ENCODE data around the gene FAM219A. TPM values are rescaled to one million over a fixed set of nuclear protein-coding genes. Genes with fewer than 3 reads are reported as not detected.
"Not testable (repeated sequence)": the region's sequence is repeated elsewhere in the genome, so short reads cannot be mapped to it uniquely, and the experiment has no call there.

FAM219A gene
- total RNA-seq, 2 experiments from 2014 or later, result 11.7 to 13.4 TPM

DNA sequence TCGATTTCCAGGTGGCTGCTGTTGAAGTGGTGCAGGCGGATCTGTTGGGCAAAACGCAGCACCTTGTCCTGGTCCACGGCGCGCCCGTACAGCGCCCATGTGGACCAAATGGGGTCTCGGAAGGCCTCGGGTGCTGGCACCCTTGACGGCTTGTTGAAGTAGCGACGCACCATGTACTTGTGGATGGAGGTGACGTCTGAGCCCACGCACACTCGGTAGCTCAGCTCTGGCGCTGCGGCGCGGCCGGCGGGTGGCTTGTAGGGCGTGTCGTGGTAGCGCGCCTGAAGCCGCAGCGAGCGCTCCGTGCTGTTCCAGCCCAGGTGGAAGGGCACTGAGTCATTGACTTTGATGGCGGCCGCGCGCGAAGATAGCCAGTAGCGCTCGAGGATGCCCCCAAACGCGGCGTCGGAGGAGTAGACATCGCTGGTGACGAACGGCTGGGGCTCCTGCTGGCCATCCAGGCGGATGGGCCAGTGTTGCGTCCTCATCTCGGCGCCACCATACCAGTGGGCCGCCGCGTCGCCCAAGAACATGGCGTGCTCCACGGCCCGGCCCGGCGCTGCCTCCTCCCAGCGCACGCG, 86.4 kb downstream of the FAM219A start:
- peaks cover 43% of the 10 kb centered on the region for H3K36me3 Mint-ChIP-seq
- no peaks in the 10 kb centered on the region for H3K27me3 Mint-ChIP-seq
- peaks cover 9% of the 10 kb centered on the region for H3K9me3 Mint-ChIP-seq
- ATAC-seq (ENCODE audit: low read depth) (no peak), DNase-seq (no peak)
- no peak overlapping the region for H3K4me3 Mint-ChIP-seq
- POLR2A ChIA-PET, result no interaction called here
- H3K27ac Mint-ChIP-seq, result no peak overlapping the region
- peaks cover 17% of the 10 kb centered on the region for H3K4me1 Mint-ChIP-seq

DNA sequence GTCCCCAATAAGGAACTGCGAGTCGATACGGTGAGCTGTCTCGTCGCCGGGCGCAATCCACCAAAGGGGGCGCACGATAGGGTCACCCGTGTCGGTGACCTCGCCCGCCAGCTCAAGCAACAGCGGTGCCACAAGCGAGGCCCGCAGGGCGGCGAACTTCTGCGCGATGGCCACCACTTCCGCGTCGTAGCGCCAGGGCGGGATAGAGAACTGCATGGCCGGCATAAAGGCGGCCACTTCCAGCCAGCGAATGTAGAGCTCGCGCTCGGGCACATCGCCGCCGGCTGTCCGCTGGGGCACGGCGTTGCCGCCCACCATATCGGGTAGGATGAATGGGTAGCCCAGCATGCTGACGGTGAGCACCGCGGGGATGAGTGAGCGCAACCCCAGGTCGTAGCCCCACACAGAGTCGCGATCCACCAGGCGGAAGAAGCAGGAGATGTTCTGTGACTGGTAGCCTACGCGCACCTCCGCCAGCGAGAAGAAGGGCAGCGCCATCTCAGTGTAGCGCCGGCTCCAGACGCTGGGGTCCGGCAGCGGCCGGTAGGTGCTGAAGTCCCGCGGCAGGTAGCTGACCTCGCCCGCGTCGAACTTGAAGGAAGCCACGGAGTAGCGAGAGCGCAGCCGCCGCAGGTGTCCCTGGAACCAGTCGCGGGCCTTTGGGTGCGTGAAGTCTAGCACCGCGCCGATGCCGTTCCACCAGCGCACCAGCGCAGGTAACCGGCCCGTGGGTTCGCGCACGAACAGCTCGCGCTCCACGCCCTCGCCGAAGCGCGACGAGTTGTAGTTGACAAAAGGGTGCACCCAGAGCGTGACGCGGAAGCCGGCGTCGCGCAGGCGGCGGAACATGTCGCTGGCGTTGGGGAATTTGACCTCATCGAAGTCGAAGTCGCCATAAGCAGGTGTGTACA, 87.1 kb downstream of the FAM219A start:
- DNase-seq, result no peak
- peaks cover 16% of the 10 kb centered on the region for H3K4me1 Mint-ChIP-seq
- no peak overlapping the region for H3K27ac Mint-ChIP-seq
- ATAC-seq (ENCODE audit: low read depth), result no peak
- H3K4me3 Mint-ChIP-seq, result no peak overlapping the region
- peaks cover 9% of the 10 kb centered on the region for H3K9me3 Mint-ChIP-seq
- no peaks in the 10 kb centered on the region for H3K27me3 Mint-ChIP-seq
- peaks cover 47% of the 10 kb centered on the region for H3K36me3 Mint-ChIP-seq
- POLR2A ChIA-PET, result no interaction called here

DNA sequence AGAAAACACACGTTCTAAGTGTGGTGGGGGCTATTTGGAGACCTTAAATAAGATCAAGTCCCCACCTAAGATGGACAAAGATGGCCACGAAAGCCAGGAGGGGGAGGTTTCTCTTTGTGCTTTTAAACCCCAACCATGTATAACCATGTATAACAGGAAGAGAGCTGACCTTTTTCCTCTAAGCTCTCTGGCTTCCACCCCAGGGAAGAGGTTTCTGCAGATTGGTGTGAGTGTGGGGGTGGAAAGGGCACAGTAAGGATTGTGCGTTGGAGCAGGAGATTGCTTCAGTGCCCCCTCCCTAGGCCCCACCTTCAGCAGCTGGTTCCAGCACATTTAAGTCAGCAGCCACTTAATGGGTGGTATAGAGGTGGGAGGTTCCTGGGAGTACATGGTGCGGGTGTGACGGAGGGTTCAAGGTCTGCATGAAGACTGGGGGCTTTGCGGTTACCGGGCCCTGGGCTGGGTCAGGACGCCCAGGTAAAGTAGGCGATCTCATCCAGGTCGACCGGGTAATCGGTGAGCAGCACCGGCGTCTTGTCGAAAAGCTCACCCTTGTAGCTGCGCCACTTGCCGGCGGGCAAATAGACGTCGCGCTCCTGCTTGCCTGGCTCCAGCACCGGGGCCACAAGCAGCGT, 87.9 kb downstream of the FAM219A start:
- Mint-ChIP-seq H3K4me1 (peaks cover 10% of the 10 kb centered on the region), H3K9me3 (peaks cover 9% of the 10 kb centered on the region), H3K36me3 (peaks cover 47% of the 10 kb centered on the region), H3K27me3 (no peaks in the 10 kb centered on the region), H3K4me3 (no peak overlapping the region), H3K27ac (no peak overlapping the region)
- no peak for DNase-seq
- POLR2A ChIA-PET, result no interaction called here
- no peak for ATAC-seq (ENCODE audit: low read depth)

DNA sequence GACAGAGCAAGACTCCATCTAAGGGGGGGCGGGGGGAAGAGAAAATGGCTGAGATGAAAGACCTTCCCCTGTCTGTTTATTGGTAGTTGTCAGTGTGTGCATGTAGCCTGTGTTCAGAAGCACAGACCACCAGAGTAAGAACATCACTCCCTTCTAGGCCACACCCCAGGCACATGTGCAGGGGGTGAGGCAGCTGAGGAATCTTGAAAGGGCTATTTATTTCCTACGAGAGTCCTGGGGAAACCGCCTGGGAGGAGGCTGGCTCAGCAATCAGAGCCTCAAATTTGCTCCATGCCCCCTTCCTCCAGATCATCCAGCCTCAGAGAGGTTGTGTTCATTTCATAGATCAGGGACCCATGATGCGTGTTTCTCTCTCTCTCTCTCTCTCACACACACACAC, 88.7 kb downstream of the FAM219A start:
- peaks cover 9% of the 10 kb centered on the region for H3K9me3 Mint-ChIP-seq
- H3K4me1 Mint-ChIP-seq, result peaks cover 8% of the 10 kb centered on the region
- H3K4me3 Mint-ChIP-seq, result no peak overlapping the region
- no peak for ATAC-seq (ENCODE audit: low read depth)
- peaks cover 47% of the 10 kb centered on the region for H3K36me3 Mint-ChIP-seq
- no peak overlapping the region for H3K27ac Mint-ChIP-seq
- H3K27me3 Mint-ChIP-seq, result no peaks in the 10 kb centered on the region
- DNase-seq, result no peak
- POLR2A ChIA-PET, result no interaction called here

DNA sequence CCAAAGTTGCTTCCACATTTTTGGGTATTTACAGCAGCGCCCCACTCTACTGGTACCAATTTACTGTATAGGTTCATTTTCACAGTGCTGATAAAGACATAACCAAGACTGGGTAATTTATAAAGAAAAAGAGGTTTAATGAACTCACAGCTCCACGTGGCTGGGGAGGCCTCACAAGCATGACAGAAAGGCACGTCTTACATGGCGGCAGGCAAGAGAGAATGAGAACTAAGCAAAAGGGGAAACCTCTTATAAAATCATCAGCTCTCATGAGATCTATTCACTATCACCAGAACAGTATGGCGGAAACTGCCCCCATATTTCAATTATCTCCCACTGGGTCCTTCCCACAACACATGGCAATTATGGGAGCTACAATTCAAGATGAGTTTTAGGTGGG, 89.6 kb downstream of the FAM219A start:
- H3K27me3 Mint-ChIP-seq; H3K4me3 Mint-ChIP-seq; H3K27ac Mint-ChIP-seq; POLR2A ChIA-PET; H3K9me3 Mint-ChIP-seq; ATAC-seq (ENCODE audit: low read depth); DNase-seq: not testable (repeated sequence)
- H3K36me3 Mint-ChIP-seq, result peaks cover 47% of the 10 kb centered on the region
- H3K4me1 Mint-ChIP-seq, result peaks cover 12% of the 10 kb centered on the region

DNA sequence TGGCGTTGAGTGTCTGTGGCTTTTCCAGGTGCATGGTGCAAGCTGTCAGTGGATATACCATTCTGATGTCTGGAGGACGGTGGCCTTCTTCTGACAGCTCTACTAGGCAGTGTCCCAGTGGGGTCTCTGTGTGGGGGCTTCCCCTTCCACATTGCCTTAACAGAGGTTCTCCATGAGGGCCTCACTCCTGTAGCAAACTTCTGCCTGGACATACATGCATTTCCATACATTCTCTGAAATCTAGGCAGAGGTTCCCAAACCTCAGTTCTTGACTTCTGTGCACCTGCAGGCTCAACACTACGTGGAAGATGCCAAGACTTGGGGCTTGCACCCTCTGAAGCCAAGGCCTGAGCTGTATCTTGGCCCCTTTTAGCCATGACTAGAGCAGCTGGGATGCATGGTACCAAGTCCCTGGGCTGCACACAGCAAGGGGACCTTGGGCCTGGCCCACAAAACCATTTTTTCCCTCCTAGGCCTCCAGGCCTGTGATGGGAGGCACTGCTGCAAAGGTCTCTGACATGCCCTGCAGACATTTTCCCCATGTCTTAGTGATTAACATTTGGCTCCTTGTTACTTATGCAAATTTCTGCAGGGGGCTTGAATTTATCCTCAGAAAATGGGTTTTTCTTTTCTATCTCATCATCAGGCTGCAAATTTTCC, 90.5 kb downstream of the FAM219A start:
- H3K36me3 Mint-ChIP-seq, result peaks cover 46% of the 10 kb centered on the region
- H3K9me3 Mint-ChIP-seq; H3K4me3 Mint-ChIP-seq; ATAC-seq (ENCODE audit: low read depth); DNase-seq; H3K27me3 Mint-ChIP-seq; POLR2A ChIA-PET; H3K27ac Mint-ChIP-seq: not testable (repeated sequence)
- H3K4me1 Mint-ChIP-seq, result peaks cover 15% of the 10 kb centered on the region

DNA sequence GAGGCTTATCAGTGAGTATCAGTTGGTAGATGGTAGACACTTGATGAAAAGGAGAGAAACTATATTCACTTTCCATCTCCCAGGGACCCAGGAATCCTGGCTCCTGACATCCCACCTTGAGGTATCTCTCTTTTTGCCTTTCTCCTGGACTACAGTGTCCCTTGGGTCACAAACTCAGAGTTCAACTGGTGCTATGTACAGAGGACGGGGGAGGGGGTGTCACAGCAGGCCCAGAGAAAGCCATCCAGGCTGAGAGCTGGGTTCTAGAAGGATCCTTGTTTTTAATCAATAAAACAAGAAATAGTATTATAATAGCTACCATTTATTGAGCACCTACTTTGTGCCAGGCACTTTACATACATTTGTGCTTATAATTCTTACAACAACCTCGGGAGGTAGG, 92.0 kb downstream of the FAM219A start:
- H3K4me3 Mint-ChIP-seq, result no peak overlapping the region
- no peak overlapping the region for H3K27ac Mint-ChIP-seq
- H3K27me3 Mint-ChIP-seq, result no peaks in the 10 kb centered on the region
- ATAC-seq (ENCODE audit: low read depth), result no peak
- peaks cover 38% of the 10 kb centered on the region for H3K36me3 Mint-ChIP-seq
- DNase-seq, result no peak
- peaks cover 9% of the 10 kb centered on the region for H3K9me3 Mint-ChIP-seq
- H3K4me1 Mint-ChIP-seq, result peaks cover 15% of the 10 kb centered on the region
- POLR2A ChIA-PET, result no interaction called here

DNA sequence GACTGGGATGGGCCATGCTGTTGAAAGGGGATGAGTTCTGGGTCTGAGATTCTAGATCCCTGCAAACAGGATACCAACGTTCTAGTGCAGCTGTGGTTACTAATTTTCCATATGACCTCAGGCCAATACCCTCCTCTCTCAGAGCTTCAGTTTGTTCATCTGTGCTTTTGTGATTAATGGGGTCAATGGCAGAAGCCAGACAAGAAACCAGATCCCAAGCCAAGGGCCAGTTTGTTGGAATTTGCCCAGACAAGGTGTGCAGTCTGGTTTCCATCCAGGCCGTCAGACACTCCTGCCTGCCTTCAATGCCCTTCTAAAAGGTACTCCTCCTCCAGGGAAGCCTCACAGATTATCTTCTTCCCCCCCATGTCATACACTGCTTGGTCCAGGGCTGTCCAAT, 93.1 kb downstream of the FAM219A start:
- POLR2A ChIA-PET, result interaction anchor here (1.6 to 2.5 kb wide), 2 partner anchors 9 to 12 kb away, joined by 7 to 15 read pairs; partner anchors contain the start of gene MYORG
- Mint-ChIP-seq H3K4me3 (no peak overlapping the region), H3K4me1 (peaks cover 13% of the 10 kb centered on the region), H3K36me3 (peaks cover 29% of the 10 kb centered on the region), H3K27me3 (no peaks in the 10 kb centered on the region), H3K27ac (no peak overlapping the region), H3K9me3 (peaks cover 9% of the 10 kb centered on the region)
- DNase-seq (no peak), ATAC-seq (ENCODE audit: low read depth) (no peak)

DNA sequence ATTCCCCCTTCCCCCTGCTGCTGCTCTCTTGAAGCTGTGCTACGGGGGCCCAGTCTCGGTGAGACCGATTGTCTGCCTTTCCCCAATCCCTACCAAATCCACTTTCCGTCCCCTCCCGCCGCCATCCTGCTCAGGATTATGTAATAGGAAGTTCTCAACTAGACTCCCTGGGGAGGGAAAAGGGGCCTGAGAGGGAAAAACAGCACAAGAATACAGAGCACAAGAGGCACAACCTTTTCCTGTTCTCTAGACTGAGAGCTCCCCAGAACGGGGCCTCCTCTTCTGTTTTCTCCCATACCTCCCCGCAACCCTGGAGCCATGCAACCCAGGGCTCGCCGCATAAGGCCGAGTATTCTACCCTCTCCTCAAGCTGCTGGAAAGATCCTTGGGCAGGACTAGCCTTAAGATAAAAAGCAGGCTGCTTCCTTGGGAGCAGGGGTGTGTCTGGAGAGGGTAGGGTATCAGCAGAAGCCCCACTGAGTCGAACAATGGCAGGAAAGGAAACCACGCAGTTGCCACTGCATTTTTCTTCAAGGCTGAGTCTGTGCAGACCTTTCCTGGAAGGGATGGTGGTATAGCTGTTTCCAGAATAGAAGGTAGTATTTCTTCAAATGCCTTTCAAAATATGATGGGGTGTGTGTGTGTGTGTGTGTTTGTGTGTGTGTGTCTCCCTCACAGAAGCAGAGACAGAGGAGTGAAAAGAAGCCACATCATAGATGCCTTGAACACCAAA, 94.6 kb downstream of the FAM219A start:
- Mint-ChIP-seq H3K27me3 (no peaks in the 10 kb centered on the region), H3K4me3 (peak overlapping the region; percentile 44), H3K27ac (peak overlapping the region; percentile 67), H3K36me3 (peaks cover 20% of the 10 kb centered on the region), H3K9me3 (peaks cover 7% of the 10 kb centered on the region), H3K4me1 (peaks cover 13% of the 10 kb centered on the region)
- DNase-seq, result no peak
- peak; percentile 85 for ATAC-seq (ENCODE audit: low read depth)
- POLR2A ChIA-PET, result interaction anchor here (1.2 to 2.5 kb wide), 3 partner anchors 11 to 14 kb away, joined by 4 to 15 read pairs (median 7); partner anchors contain the start of gene MYORG

DNA sequence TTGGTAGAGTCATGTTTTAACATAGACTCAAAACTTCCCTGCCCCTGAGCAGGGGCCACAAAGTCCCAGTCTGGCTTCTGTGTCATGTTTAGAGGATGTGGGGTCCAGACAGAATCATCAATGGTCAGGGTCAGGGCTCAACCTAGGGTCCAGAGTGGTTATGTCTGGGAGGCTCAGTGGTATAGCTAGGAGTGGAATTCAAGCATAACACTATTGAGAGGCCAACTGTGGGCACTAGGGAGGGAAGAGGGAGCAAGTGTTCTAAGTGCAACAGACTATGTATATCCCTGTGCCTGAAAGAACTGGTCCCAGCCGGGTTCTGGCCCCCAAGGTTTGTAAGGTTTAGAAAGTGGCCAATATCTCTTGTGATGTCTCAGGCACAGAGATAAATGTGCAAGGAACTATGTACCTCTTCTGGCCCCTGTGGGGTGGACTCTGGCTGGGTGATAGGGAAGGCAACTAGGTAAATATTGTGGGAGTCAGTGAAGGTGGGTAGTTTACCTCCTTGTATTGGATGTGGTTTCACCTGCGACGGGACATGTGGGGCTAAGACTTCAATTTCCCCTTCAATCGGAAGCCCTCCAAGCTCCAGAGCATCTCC, 95.7 kb downstream of the FAM219A start:
- no peak for ATAC-seq (ENCODE audit: low read depth)
- Mint-ChIP-seq H3K9me3 (peaks cover 7% of the 10 kb centered on the region), H3K4me3 (no peak overlapping the region), H3K27me3 (no peaks in the 10 kb centered on the region), H3K36me3 (peaks cover 15% of the 10 kb centered on the region), H3K4me1 (peaks cover 13% of the 10 kb centered on the region), H3K27ac (no peak overlapping the region)
- POLR2A ChIA-PET, result no interaction called here
- DNase-seq, result no peak

DNA sequence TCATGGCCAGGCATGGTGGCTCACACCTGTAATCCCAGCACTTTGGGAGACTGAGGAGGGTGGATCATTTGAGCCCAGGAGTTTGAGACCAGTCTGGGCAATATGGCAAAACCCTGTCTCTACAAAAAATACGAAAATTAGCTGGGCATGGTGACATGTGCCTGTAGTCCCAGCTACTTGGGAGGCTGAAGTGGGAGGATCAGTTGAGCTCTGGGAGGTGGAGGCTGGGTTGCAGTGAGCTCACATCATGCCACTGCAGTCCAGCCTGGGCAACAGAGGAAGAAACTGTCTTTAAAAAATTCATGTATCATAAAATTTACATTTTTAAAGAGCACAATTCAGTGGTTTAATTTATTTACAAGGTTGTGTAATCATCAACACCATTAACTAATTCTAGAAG, 105.4 kb downstream of the FAM219A start:
- POLR2A ChIA-PET, result interaction anchor here (0.6 to 0.8 kb wide), 2 partner anchors 20 to 457 kb away, joined by 3 to 4 read pairs; no protein-coding TSS in a partner anchor
- Mint-ChIP-seq H3K36me3 (peaks cover 26% of the 10 kb centered on the region), H3K9me3 (peaks cover 12% of the 10 kb centered on the region)
- not testable (repeated sequence) for H3K4me1 Mint-ChIP-seq; H3K4me3 Mint-ChIP-seq; H3K27ac Mint-ChIP-seq; H3K27me3 Mint-ChIP-seq; DNase-seq; ATAC-seq (ENCODE audit: low read depth)

DNA sequence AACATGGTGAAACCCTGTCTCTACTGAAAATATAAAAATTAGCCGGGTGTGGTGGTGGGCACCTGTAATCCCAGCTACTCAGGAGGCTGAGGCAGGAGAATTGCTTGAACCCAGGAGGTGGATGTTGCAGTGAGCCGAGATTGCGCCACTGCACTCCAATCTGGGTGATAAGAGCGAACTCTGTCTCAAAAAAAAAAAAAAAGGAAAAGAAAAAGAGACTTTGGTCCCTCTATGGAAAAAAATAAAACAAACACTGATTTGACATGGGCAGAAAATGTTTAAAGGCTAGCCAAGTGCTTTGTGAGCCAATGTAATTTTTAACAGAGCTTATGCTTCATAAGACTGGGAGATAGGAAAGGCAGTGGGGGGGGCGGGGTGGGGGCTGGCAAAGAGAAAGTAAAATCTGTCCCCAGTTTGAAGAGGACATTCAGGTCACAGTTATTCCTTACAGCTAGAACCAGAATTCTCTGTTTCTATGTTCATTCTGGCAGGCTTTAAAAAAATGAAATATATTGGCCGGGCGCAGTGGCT, 106.2 kb downstream of the FAM219A start:
- not testable (repeated sequence) for ATAC-seq (ENCODE audit: low read depth); H3K27ac Mint-ChIP-seq; H3K4me3 Mint-ChIP-seq; H3K9me3 Mint-ChIP-seq; H3K4me1 Mint-ChIP-seq; DNase-seq; H3K27me3 Mint-ChIP-seq
- H3K36me3 Mint-ChIP-seq, result peaks cover 19% of the 10 kb centered on the region
- POLR2A ChIA-PET, result interaction anchor here (0.8 kb wide), 1 partner anchor 21 kb away, joined by 3 read pairs; no protein-coding TSS in a partner anchor

Measured in activated naive CD8-positive, alpha-beta T cell treated with anti-CD3 and anti-CD28 coated beads, Interleukin-2, amount 10 ng/mL, durations not matched to agents 7 days and 5 days (primary cell).